Prostate gland (tissue), 2 donors: Measurements from ENCODE around the gene GFRA1. TPM values are rescaled to one million over a fixed set of nuclear protein-coding genes. Genes with fewer than 3 reads are reported as not detected.

Source experiments
- DNase-seq: peaks from one replicate; pipeline ENCODE4 v3.0.0-alpha.2; 2019; ENCODE audit warnings: low spot score
- H3K27ac ChIP-seq, 2 donors: fragments of 200-600 bp; sonication (generic); 2 replicates each; pipeline ENCODE4 v1.5.1; 2017 to 2019
- H3K27me3 ChIP-seq: fragments of 200-600 bp; sonication (generic); replicated peaks from 2 replicates; pipeline ENCODE4 v1.5.1; 2019; ENCODE audit not compliant: insufficient read depth
- H3K36me3 ChIP-seq, 2 donors: fragments of 200-600 bp; sonication (generic); 1 replicate in 1 of 2; 2 replicates in 1 of 2; pipeline versions ENCODE4 v1.5.1 to v1.8.1; 2017 to 2019
- H3K4me1 ChIP-seq: fragments of 200-600 bp; sonication (generic); replicated peaks from 2 replicates; pipeline ENCODE4 v1.5.1; 2019
- H3K4me3 ChIP-seq, 2 donors: fragments of 200-600 bp; sonication (generic); 2 replicates each; pipeline ENCODE4 v1.5.1; 2017 to 2019
- H3K9me3 ChIP-seq: fragments of 200-600 bp; sonication (generic); 2 replicates; pipeline ENCODE4 v1.5.1; 2017
- CTCF ChIP-seq, 4 experiments: fragments of 200-600 bp in 2 of 4; fragments of 450-650 bp in 2 of 4; sonication (generic) in 2 of 4; IDR thresholded peaks; 1 replicate in 3 of 4; 2 replicates in 1 of 4; pipeline ENCODE4 v1.5.1; 2016 to 2019; ENCODE audit warnings: antibody characterized with exemption in 4 of 4, mild to moderate bottlenecking in 2 of 4, moderate library complexity in 2 of 4
- POLR2A ChIP-seq: fragments of 450-650 bp; IDR thresholded peaks from one replicate; pipeline ENCODE4 v1.6.1; 2016; ENCODE audit warnings: antibody characterized with exemption, mild to moderate bottlenecking
- POLR2AphosphoS5 ChIP-seq: sonication (generic); formaldehyde crosslinking; IDR thresholded peaks from one replicate; pipeline ENCODE4 v1.6.1; 2017; ENCODE audit warnings: antibody characterized with exemption
- WGBS: methylation state at CpG from one replicate; pipeline ENCODE4 v1.1.5; 2018; 5-methylcytosine and 5-hydroxymethylcytosine counted together
- intact Hi-C: fragments of 100-400 bp; cut with DNase I; formaldehyde crosslinking; loops from one replicate; pipeline ENCODE4 v1.14.2; 2022
- total RNA-seq, 2 donors: library from RNA; depleted of rRNA; stranded (reverse); fragments of >200 nt; gene quantifications; one replicate each; pipeline ENCODE4 v1.1.0, GENCODE V29; 2016

GFRA1 gene
- total RNA-seq, 2 donors from 2014 or later, result 5.1 to 14.5 TPM

GRCh38 chr10:116133634-116134033, 139.4 kb downstream of the GFRA1 start:
- no peaks in the 10 kb centered on the region for H3K36me3 ChIP-seq
- H3K4me3 ChIP-seq, result no peak overlapping the region
- no peak for DNase-seq
- H3K27ac ChIP-seq, result no peak overlapping the region
- no peaks in the 10 kb centered on the region for H3K4me1 ChIP-seq
- TF ChIP-seq POLR2A (no peak), CTCF (IDR thresholded peaks at IDR 0.05) (no peak), POLR2AphosphoS5 (no peak)
- intact Hi-C loops, result no loop called here
- no peaks in the 10 kb centered on the region for H3K27me3 ChIP-seq
- H3K9me3 ChIP-seq, result no peaks in the 10 kb centered on the region
- 67% methylated on average over 7 of the region's 7 CpGs for WGBS

GRCh38 chr10:116132780-116133399, 140.1 kb downstream of the GFRA1 start:
- intact Hi-C loops, result no loop called here
- no peak for DNase-seq
- no peaks in the 10 kb centered on the region for H3K9me3 ChIP-seq
- TF ChIP-seq POLR2A (no peak), CTCF (IDR thresholded peaks at IDR 0.05) (no peak), POLR2AphosphoS5 (no peak)
- no peaks in the 10 kb centered on the region for H3K27me3 ChIP-seq
- no peak overlapping the region for H3K4me3 ChIP-seq
- H3K27ac ChIP-seq, result no peak overlapping the region
- H3K36me3 ChIP-seq, result no peaks in the 10 kb centered on the region
- 49% methylated on average over 13 of the region's 13 CpGs for WGBS
- H3K4me1 ChIP-seq, result no peaks in the 10 kb centered on the region

- no peaks in the 10 kb centered on the region for H3K9me3 ChIP-seq
- DNase-seq, result no peak
- 97% methylated on average over 1 of the region's 1 CpG for WGBS
- H3K4me3 ChIP-seq, result no peak overlapping the region
- H3K27me3 ChIP-seq, result no peaks in the 10 kb centered on the region
- intact Hi-C loops, result no loop called here
- TF ChIP-seq POLR2A (no peak), POLR2AphosphoS5 (no peak), CTCF (IDR thresholded peaks at IDR 0.05) (no peak)
- H3K36me3 ChIP-seq, result no peaks in the 10 kb centered on the region
- H3K4me1 ChIP-seq, result no peaks in the 10 kb centered on the region
- H3K27ac ChIP-seq, result no peak overlapping the region
These were observed 143.0 kb downstream of the GFRA1 start for GRCh38 chr10:116130006-116130405.

GRCh38 chr10:116126954-116127695, 145.9 kb downstream of the GFRA1 start:
- Histone ChIP-seq H3K36me3 (no peaks in the 10 kb centered on the region), H3K4me3 (no peak overlapping the region), H3K4me1 (no peaks in the 10 kb centered on the region), H3K27ac (no peak overlapping the region), H3K27me3 (no peaks in the 10 kb centered on the region), H3K9me3 (no peaks in the 10 kb centered on the region)
- 66% methylated on average over 10 of the region's 10 CpGs for WGBS
- peak; percentile 54 for DNase-seq
- intact Hi-C loops, result no loop called here
- TF ChIP-seq POLR2AphosphoS5, result peak; percentile 65
- no peak for TF ChIP-seq CTCF (IDR thresholded peaks at IDR 0.05)

GRCh38 chr10:116126239-116126638, 146.8 kb downstream of the GFRA1 start:
- TF ChIP-seq POLR2A (no peak), POLR2AphosphoS5 (no peak), CTCF (IDR thresholded peaks at IDR 0.05) (no peak)
- Histone ChIP-seq H3K27ac (no peak overlapping the region), H3K4me3 (no peak overlapping the region), H3K27me3 (no peaks in the 10 kb centered on the region), H3K4me1 (no peaks in the 10 kb centered on the region), H3K9me3 (no peaks in the 10 kb centered on the region), H3K36me3 (no peaks in the 10 kb centered on the region)
- DNase-seq, result no peak
- intact Hi-C loops, result no loop called here
- 90% methylated on average over 3 of the region's 3 CpGs for WGBS
